Sciatic nerve (tissue), 2 donors: Measurements from ENCODE around the gene SEPTIN10. TPM values are rescaled to one million over a fixed set of nuclear protein-coding genes. Genes with fewer than 3 reads are reported as not detected.
"Not testable (repeated sequence)": the region's sequence is repeated elsewhere in the genome, so short reads cannot be mapped to it uniquely, and the experiment has no call there.

Experiments
- ATAC-seq: fragments of 200-7000 bp; cut with Tn5 transposase; one replicate; pipeline ENCODE4 v1.9.1; 2020; ENCODE audit warnings: mild to moderate bottlenecking, moderate library complexity
- DNase-seq: peaks from one replicate; pipeline ENCODE4 v3.0.0-alpha.2; 2020; ENCODE audit warnings: low spot score
- intact Hi-C: fragments of 100-400 bp; cut with DNase I; formaldehyde crosslinking; loops from one replicate; pipeline ENCODE4 v1.14.2; 2022
- total RNA-seq: library from RNA; stranded (reverse); fragmentation: NEBNext Ultra II Directional; extraction: Animal tissue kit (Norgen Biotek cat#: 25700); gene quantifications from one replicate; pipeline ENCODE4 v1.2.1, GENCODE V29; 2021
- donor health status: DM: no; HTN: no; CAD: no.
- donor health status: DM: no; HTN: no; CAD: no.

SEPTIN10 gene
- 135 TPM for total RNA-seq

- ATAC-seq = peak; percentile 98
- DNase-seq = peak; percentile 98
- intact Hi-C loops = no loop called here
Observed at GRCh38 chr2:109613922-109614714, at the start of gene SEPTIN10, which contains the start of gene SOWAHC. Gene SEPTIN10 (minus strand): TSS chr2:109613966. CDS start chr2:109613827, 139 bp downstream. Gene SOWAHC (plus strand): TSS chr2:109614364. CDS start chr2:109614490, 126 bp downstream.

GRCh38 chr2:109662889-109663288 is 49.1 kb upstream of the SEPTIN10 start:
- DNase-seq (no peak), ATAC-seq (no peak)
- intact Hi-C loops = no loop called here

- intact Hi-C loops = no loop called here
- DNase-seq = no peak
- ATAC-seq = no peak
Observed at GRCh38 chr2:109660046-109660860, 46.5 kb upstream of the SEPTIN10 start.

DNA sequence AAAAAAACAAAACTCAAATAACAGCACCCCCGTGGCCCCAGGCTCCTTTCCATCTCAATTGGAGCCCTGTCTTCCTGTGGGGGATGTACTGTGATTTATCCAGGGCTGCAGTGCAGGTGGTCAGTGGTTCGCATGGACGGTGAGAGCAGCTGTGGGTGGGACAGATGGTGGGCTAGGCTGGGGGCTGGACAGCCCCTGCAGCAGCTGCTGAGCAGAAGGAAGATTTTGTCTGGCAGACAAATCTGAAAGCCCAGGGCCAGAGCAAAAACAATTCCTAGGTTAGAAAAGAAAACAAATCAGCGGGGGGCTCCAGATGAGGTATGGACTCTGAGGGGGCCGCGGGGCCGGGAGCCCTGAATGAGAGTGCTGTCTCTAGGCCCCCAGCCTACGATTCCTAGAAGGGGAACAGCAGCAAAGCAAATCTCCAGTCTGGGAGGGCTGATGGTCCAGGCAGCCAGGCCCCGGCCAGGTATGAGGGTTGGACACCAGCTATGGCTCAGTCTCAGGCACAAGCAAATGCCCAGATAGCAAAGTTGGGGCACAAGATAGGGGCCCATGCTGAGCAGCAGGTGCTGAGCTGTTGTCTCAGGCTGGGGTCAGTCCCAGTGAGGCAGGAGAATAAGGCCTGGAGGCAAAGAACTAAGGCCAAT is 45.8 kb upstream of the SEPTIN10 start:
- DNase-seq = no peak
- intact Hi-C loops = no loop called here
- no peak for ATAC-seq

- DNase-seq = no peak
- ATAC-seq = no peak
- intact Hi-C loops = no loop called here
Observed at GRCh38 chr2:109655287-109655686, 41.5 kb upstream of the SEPTIN10 start.

- intact Hi-C loops = no loop called here
- DNase-seq (no peak), ATAC-seq (no peak)
Observed at GRCh38 chr2:109654326-109655050, 40.7 kb upstream of the SEPTIN10 start.

- no peak for DNase-seq
- intact Hi-C loops = no loop called here
- no peak for ATAC-seq
Observed at GRCh38 chr2:109649736-109650695, 36.2 kb upstream of the SEPTIN10 start.

GRCh38 chr2:109648041-109648527 is 34.3 kb upstream of the SEPTIN10 start:
- DNase-seq = no peak
- ATAC-seq = peak; percentile 64
- intact Hi-C loops = no loop called here

- intact Hi-C loops = no loop called here
- ATAC-seq = peak; percentile 51
Observed at GRCh38 chr2:109647636-109648035, 33.9 kb upstream of the SEPTIN10 start.

GRCh38 chr2:109646961-109647360 is 33.2 kb upstream of the SEPTIN10 start:
- intact Hi-C loops = no loop called here
- no peak for DNase-seq
- no peak for ATAC-seq

More at GRCh38 chr2:109647636-109648035, 33.9 kb upstream of the SEPTIN10 start:
- DNase-seq = no peak

GRCh38 chr2:109645412-109646184 is 31.8 kb upstream of the SEPTIN10 start:
- intact Hi-C loops = no loop called here
- ATAC-seq (no peak), DNase-seq (no peak)

- ATAC-seq = peak; percentile 68
- intact Hi-C loops = no loop called here
Observed at GRCh38 chr2:109644571-109645275, 31.0 kb upstream of the SEPTIN10 start.

GRCh38 chr2:109640000-109640399 is 26.2 kb upstream of the SEPTIN10 start:
- not testable (repeated sequence) for DNase-seq, ATAC-seq

More at GRCh38 chr2:109644571-109645275, 31.0 kb upstream of the SEPTIN10 start:
- DNase-seq = no peak

DNA sequence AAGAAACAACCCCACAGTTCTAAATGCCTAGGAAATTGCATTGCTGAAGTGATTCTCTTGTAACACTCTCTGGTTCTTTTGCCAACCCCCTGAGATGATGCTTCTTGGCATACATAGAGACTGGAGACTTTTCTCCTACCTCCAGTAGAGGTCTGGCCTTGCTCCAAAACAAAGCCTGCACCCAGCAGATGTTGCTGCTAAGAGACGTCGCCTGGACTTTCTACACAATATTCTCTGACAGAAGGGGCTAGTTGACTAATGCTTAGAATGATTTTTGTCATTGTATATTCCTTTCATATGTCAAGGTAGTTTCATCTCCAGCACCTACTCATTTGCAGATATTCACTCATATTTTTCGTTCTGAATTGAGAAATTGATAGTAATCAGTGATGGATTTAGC is 25.0 kb upstream of the SEPTIN10 start:
- ATAC-seq = no peak
- intact Hi-C loops = no loop called here
- DNase-seq = no peak

More at GRCh38 chr2:109640000-109640399, 26.2 kb upstream of the SEPTIN10 start:
- intact Hi-C loops = not testable (repeated sequence)

- DNase-seq (no peak), ATAC-seq (peak; percentile 62)
- intact Hi-C loops = no loop called here
Observed at GRCh38 chr2:109637749-109638570, 24.2 kb upstream of the SEPTIN10 start.
